OCI-LY3 (cell line): Measurements from ENCODE around the gene MGAT4B.

Experiments used
- H2AFZ ChIP-seq: fragments of 200-600, 300-600 bp; shearing (Covaris generic); 2 replicates; pipeline ENCODE4 v1.6.0; 2014; ENCODE audit warnings: antibody characterized with exemption, low read depth, low read length
- H3K27ac ChIP-seq: fragments of 200-600, 300-600 bp; sonication (generic); 2 replicates; pipeline ENCODE4 v1.5.1; 2014; ENCODE audit warnings: mild to moderate bottlenecking, low read length, moderate library complexity, mixed read lengths
- H3K27me3 ChIP-seq: fragments of 200-600, 300-600 bp; sonication (generic); 2 replicates; pipeline ENCODE4 v1.6.1; 2014; ENCODE audit warnings: low read depth, low read length, mixed read lengths
- H3K36me3 ChIP-seq: fragments of 200-600, 300-600 bp; sonication (generic); replicated peaks from 2 replicates; pipeline ENCODE3; 2014; ENCODE audit warnings: low read depth, low read length, mixed read lengths
- H3K4me1 ChIP-seq: fragments of 300-600, 200-600 bp; sonication (generic); 2 replicates; pipeline ENCODE4 v1.6.1; 2014; ENCODE audit warnings: low read length, mixed read lengths
- H3K4me2 ChIP-seq: fragments of 200-600, 300-600 bp; sonication (generic); 2 replicates; pipeline ENCODE4 v1.6.1; 2014; ENCODE audit warnings: low read length, mixed read lengths
- H3K4me3 ChIP-seq: fragments of 300-600, 200-600 bp; sonication (generic); 2 replicates; pipeline ENCODE4 v1.5.1; 2014; ENCODE audit warnings: antibody characterized with exemption, mild to moderate bottlenecking, low read length, moderate library complexity
- H3K79me2 ChIP-seq: fragments of 300-600, 200-600 bp; shearing (Covaris generic); 2 replicates; pipeline ENCODE4 v1.6.1; 2014; ENCODE audit warnings: mild to moderate bottlenecking, low read length, mixed read lengths
- H3K9ac ChIP-seq: fragments of 300-600, 200-600 bp; shearing (Covaris generic); 2 replicates; pipeline ENCODE4 v1.6.0; 2014; ENCODE audit warnings: mild to moderate bottlenecking, low read length, moderate library complexity
- H3K9me3 ChIP-seq: fragments of 200-600, 300-600 bp; shearing (Covaris generic); 2 replicates; pipeline ENCODE4 v1.6.1; 2014; ENCODE audit warnings: low read length, mixed read lengths; ENCODE audit not compliant: insufficient read depth
- H4K20me1 ChIP-seq: fragments of 200-600, 300-600 bp; sonication (generic); 2 replicates; pipeline ENCODE4 v1.6.1; 2016; ENCODE audit warnings: low read length, mixed read lengths; ENCODE audit not compliant: insufficient read depth
- CTCF ChIP-seq: fragments of 200-600, 300-600 bp; sonication (generic); IDR thresholded peaks from 2 replicates; pipeline ENCODE4 v1.5.1; 2014; ENCODE audit warnings: antibody characterized with exemption, low read length, low read depth
- EZH2phosphoT487 ChIP-seq: fragments of 200-600 bp; shearing (Covaris generic); IDR thresholded peaks from 2 replicates; pipeline ENCODE4 v1.6.1; 2018; ENCODE audit warnings: antibody characterized with exemption, mixed run types, low read depth

The MGAT4B gene

GRCh38 chr5:179795049-179795862 is 11.4 kb downstream of the MGAT4B start:
- H3K36me3 ChIP-seq, result peaks cover 21% of the 10 kb centered on the region
- H3K27me3 ChIP-seq, result no peaks in the 10 kb centered on the region
- H4K20me1 ChIP-seq, result no peaks in the 10 kb centered on the region
- peak overlapping the region; percentile 76 for H3K9ac ChIP-seq
- H3K9me3 ChIP-seq, result no peaks in the 10 kb centered on the region
- H3K27ac ChIP-seq, result peak overlapping the region; percentile 23; the same call in 1 of the 2 replicates
- peak overlapping the region; percentile 90 for H3K4me3 ChIP-seq
- TF ChIP-seq CTCF (no peak), EZH2phosphoT487 (no peak)
- H2AFZ ChIP-seq, result no peak overlapping the region; the same call in 1 of the 2 replicates
- H3K4me1 ChIP-seq, result peaks cover 14% of the 10 kb centered on the region
- peak overlapping the region; percentile 83 for H3K4me2 ChIP-seq
- H3K79me2 ChIP-seq, result no peaks in the 10 kb centered on the region

- Histone ChIP-seq H3K79me2 (no peaks in the 10 kb centered on the region), H3K9ac (0 out of 2 replicates have a peak overlapping the region, but pooled peaks have one; percentile 76), H3K27ac (no peak overlapping the region), H4K20me1 (no peaks in the 10 kb centered on the region), H3K36me3 (peaks cover 17% of the 10 kb centered on the region), H3K4me3 (peak overlapping the region; percentile 90), H3K27me3 (no peaks in the 10 kb centered on the region), H2AFZ (no peak overlapping the region), H3K4me1 (peaks cover 14% of the 10 kb centered on the region), H3K9me3 (no peaks in the 10 kb centered on the region), H3K4me2 (peak overlapping the region; percentile 83)
- TF ChIP-seq CTCF, result no peak
- no peak for TF ChIP-seq EZH2phosphoT487
Measured at GRCh38 chr5:179794575-179794974, 12.1 kb downstream of the MGAT4B start.

- no peak for TF ChIP-seq EZH2phosphoT487
- no peak for TF ChIP-seq CTCF
- Histone ChIP-seq H2AFZ (no peak overlapping the region), H3K36me3 (peaks cover 13% of the 10 kb centered on the region), H3K9ac (no peak overlapping the region), H3K4me2 (no peak overlapping the region), H3K4me1 (peaks cover 14% of the 10 kb centered on the region), H3K27me3 (no peaks in the 10 kb centered on the region), H3K9me3 (no peaks in the 10 kb centered on the region), H3K4me3 (no peak overlapping the region), H3K27ac (no peak overlapping the region), H3K79me2 (no peaks in the 10 kb centered on the region), H4K20me1 (no peaks in the 10 kb centered on the region)
Measured at GRCh38 chr5:179794171-179794570, 12.5 kb downstream of the MGAT4B start.

GRCh38 chr5:179793468-179794139 is 13.1 kb downstream of the MGAT4B start, which contains the start of gene LTC4S:
Gene LTC4S, plus strand, starts transcription at chr5:179793986. Its CDS starts 95 bp downstream, at chr5:179794081.
- peaks cover 8% of the 10 kb centered on the region for H3K36me3 ChIP-seq
- no peaks in the 10 kb centered on the region for H3K9me3 ChIP-seq
- peak within 1 kb of the TSS; percentile 83 for H3K4me2 ChIP-seq
- H3K27me3 ChIP-seq, result no peaks in the 10 kb centered on the region
- H4K20me1 ChIP-seq, result no peaks in the 10 kb centered on the region
- peaks cover 14% of the 10 kb centered on the region for H3K4me1 ChIP-seq
- no peak within 1 kb of the TSS for H3K27ac ChIP-seq
- peak within 1 kb of the TSS; percentile 90 for H3K4me3 ChIP-seq
- TF ChIP-seq EZH2phosphoT487, result no peak
- TF ChIP-seq CTCF, result no peak
- H2AFZ ChIP-seq, result no peak within 1 kb of the TSS
- no peaks in the 10 kb centered on the region for H3K79me2 ChIP-seq
- 0 out of 2 replicates have a peak within 1 kb of the TSS, but pooled peaks have one; percentile 76 for H3K9ac ChIP-seq
